Mucosa of descending colon (tissue), 3 donors: ENCODE data around the gene HIF1AN. TPM values are rescaled to one million over a fixed set of nuclear protein-coding genes. Genes with fewer than 3 reads are reported as not detected.
A peak's percentile ranks its signal among the peaks of the same experiment; 100 is the strongest.

ENCODE experiments used
- ATAC-seq: fragments of 200-7000 bp; cut with Tn5 transposase; one replicate; pipeline ENCODE4 v1.9.1; 2020; ENCODE audit warnings: mild to moderate bottlenecking, moderate library complexity
- DNase-seq, 3 donors: peaks; one replicate each; pipeline ENCODE4 v3.0.0-alpha.2; 2020
- H3K36me3 ChIP-seq: fragments of 200-600 bp; one replicate; pipeline ENCODE4 v1.8.0; 2021; ENCODE audit warnings: low read depth, mild to moderate bottlenecking
- H3K4me1 ChIP-seq: fragments of 200-600 bp; one replicate; pipeline ENCODE4 v1.8.0; 2021; ENCODE audit warnings: low read depth, mild to moderate bottlenecking
- H3K4me3 ChIP-seq: fragments of 200-600 bp; one replicate; pipeline ENCODE4 v1.8.0; 2021; ENCODE audit warnings: mild to moderate bottlenecking
- H3K9me3 ChIP-seq: fragments of 200-600 bp; one replicate; pipeline ENCODE4 v1.8.0; 2021; ENCODE audit warnings: mild to moderate bottlenecking
- intact Hi-C, 2 donors: fragments of 100-400 bp; cut with DNase I in 1 of 2; cut with micrococcal nuclease in 1 of 2; formaldehyde crosslinking; loops; one replicate each; pipeline versions ENCODE4 v1.11.0 to v1.11.1; 2022; cut with DNase I, micrococcal nuclease
- total RNA-seq, 3 donors: library from RNA; stranded (reverse); fragmentation: NEBNext Ultra II Directional in 2 of 3; extraction: Animal tissue kit (Norgen Biotek cat#: 25700) in 2 of 3; gene quantifications; one replicate each; pipeline versions ENCODE4 v1.2.1 to v1.2.4, GENCODE V29; 2021 to 2023
- TF ChIP-seq, protein P1 (sequence below): fragments of 200-600 bp; IDR thresholded peaks from one replicate; pipeline ENCODE4 v1.8.0; 2022; ENCODE audit warnings: antibody characterized with exemption, mild to moderate bottlenecking
- donor health status: DM: no; HTN: no; CAD: no; lungs with moderate emphysema.
- donor health status: DM: no; HTN: no; CAD: no.
- donor health status: DM: no; HTN: yes; CAD: no.

HIF1AN gene
- total RNA-seq, 3 donors from 2014 or later: 34.0 to 50.6 (median 42.3) TPM

DNA sequence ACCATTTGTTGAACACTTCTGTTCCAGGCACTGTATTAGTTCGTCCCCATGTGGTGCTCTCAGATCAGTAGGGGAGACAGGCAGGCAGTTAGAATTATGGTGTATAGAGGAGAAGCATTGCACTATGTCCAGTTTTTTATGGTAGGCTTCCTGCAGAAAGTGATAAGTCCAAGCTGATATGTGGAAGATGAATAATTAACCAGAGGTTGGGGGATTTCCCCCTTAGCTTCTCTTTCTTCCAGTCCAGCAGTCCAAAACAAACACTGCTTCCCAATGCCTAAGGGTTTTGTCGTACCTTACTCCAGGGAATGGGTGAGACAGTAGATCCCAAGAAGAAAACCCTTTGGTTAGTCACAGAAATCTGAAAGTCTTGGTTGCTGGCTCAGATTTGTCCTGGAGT, 19.2 kb downstream of the HIF1AN start:
- Histone ChIP-seq H3K36me3 (no peaks in the 10 kb centered on the region), H3K9me3 (no peaks in the 10 kb centered on the region), H3K4me1 (no peaks in the 10 kb centered on the region), H3K4me3 (no peak overlapping the region)
- TF ChIP-seq, protein P1, sequence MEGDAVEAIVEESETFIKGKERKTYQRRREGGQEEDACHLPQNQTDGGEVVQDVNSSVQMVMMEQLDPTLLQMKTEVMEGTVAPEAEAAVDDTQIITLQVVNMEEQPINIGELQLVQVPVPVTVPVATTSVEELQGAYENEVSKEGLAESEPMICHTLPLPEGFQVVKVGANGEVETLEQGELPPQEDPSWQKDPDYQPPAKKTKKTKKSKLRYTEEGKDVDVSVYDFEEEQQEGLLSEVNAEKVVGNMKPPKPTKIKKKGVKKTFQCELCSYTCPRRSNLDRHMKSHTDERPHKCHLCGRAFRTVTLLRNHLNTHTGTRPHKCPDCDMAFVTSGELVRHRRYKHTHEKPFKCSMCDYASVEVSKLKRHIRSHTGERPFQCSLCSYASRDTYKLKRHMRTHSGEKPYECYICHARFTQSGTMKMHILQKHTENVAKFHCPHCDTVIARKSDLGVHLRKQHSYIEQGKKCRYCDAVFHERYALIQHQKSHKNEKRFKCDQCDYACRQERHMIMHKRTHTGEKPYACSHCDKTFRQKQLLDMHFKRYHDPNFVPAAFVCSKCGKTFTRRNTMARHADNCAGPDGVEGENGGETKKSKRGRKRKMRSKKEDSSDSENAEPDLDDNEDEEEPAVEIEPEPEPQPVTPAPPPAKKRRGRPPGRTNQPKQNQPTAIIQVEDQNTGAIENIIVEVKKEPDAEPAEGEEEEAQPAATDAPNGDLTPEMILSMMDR: no peak
- intact Hi-C loops: no loop called here
- ATAC-seq: peak; percentile 87
- no peak for DNase-seq

DNA sequence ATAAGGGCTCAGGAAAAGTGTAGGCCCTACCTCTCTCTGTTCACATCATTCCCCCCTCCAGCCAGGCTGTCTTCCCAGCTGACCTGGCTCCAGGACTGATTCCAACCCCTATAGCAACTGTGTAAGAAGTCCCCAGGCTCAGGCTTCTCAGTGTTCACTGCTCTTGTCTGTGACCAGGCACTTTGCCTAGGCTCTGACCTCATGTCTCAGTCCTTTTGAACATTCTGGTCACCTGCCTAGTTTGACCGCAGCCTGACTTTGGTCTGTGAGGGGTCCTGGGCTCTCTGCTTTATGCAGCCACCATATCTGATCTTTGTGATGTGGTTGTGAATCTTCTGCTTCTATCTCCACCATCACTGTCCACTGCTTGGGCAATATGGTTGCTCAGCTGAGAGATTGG, 24.5 kb downstream of the HIF1AN start:
- intact Hi-C loops: loop anchor here (5.0 to 10.0 kb wide), 3 partner anchors 175 to 317 kb away; partner anchors contain the start of gene PAX2 (in 1 of the 2)
- TF ChIP-seq, protein P1: no peak
- H3K4me1 ChIP-seq: peaks cover 11% of the 10 kb centered on the region

DNA sequence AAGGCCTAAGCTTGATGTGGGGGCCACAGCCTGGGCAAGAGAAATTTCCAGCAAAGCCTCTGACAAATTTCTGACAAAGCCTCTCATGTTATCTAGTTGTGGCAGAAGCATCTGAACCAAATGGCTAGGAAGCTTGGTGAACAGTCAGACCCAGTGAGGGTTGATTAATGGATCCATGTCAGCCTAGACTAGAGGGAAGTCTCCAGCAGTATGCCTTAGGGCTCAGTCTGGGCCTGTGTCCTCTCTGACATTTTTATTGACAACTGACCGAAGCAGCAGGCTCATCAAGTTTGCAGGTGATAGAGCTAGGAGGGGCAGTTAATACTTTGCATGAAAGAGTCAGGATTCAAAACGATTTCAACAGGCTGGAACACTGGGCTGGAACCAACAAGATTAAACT, 25.3 kb downstream of the HIF1AN start:
- DNase-seq: no peak
- Histone ChIP-seq H3K9me3 (no peaks in the 10 kb centered on the region), H3K4me1 (peaks cover 11% of the 10 kb centered on the region), H3K4me3 (no peak overlapping the region), H3K36me3 (no peaks in the 10 kb centered on the region)
- ATAC-seq: no peak
- TF ChIP-seq, protein P1: no peak
- intact Hi-C loops: loop anchor here (5.0 to 10.0 kb wide), 3 partner anchors 174 to 316 kb away; partner anchors contain the start of gene PAX2 (in 1 of the 2)

More for the DNA sequence above, 24.5 kb downstream of the HIF1AN start:
- H3K36me3 ChIP-seq: no peaks in the 10 kb centered on the region
- no peaks in the 10 kb centered on the region for H3K9me3 ChIP-seq
- ATAC-seq (no peak), DNase-seq (no peak)
- no peak overlapping the region for H3K4me3 ChIP-seq

DNA sequence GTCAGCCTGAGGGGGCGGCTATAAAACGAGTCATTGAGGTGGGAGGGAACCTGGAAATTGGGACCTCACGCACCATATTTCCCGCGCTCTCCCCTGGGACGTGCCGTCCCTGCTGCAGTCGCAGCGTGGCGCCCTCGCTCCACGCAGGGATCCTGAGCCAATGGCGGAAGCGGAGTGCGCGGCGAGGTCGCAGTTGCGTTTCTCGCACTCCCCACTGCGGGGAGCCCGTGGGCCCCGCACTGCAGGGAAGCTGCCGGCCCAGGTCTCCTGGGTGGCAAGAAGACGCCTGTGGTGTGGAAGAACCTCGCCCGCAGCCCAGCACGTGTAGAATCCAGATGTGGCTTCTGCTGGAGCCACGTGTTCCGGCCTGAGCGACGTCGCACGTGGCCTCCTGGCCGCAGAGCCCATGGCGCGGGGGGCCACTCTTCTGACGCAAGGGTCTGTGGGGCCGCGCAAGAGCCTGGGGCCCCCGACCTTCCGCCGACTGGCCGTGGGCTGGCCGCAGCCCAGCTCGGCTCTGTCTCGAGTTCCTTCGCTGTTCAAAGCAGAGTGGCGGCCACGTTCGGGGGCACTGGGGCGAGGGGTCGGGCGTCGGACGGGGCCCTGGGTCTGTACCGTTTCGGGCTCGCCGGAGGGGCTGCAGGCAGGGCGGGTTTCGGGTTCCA, 26.4 kb downstream of the HIF1AN start:
- intact Hi-C loops: loop anchor here (5.0 to 10.0 kb wide), 3 partner anchors 173 to 315 kb away; partner anchors contain the start of gene PAX2 (in 1 of the 2)
- Histone ChIP-seq H3K4me1 (peaks cover 11% of the 10 kb centered on the region), H3K36me3 (no peaks in the 10 kb centered on the region), H3K4me3 (no peak overlapping the region), H3K9me3 (no peaks in the 10 kb centered on the region)
- DNase-seq (peak; percentile 75 to 86 (median 82)), ATAC-seq (peak; percentile 99)
- TF ChIP-seq, protein P1: peak; percentile 97

DNA sequence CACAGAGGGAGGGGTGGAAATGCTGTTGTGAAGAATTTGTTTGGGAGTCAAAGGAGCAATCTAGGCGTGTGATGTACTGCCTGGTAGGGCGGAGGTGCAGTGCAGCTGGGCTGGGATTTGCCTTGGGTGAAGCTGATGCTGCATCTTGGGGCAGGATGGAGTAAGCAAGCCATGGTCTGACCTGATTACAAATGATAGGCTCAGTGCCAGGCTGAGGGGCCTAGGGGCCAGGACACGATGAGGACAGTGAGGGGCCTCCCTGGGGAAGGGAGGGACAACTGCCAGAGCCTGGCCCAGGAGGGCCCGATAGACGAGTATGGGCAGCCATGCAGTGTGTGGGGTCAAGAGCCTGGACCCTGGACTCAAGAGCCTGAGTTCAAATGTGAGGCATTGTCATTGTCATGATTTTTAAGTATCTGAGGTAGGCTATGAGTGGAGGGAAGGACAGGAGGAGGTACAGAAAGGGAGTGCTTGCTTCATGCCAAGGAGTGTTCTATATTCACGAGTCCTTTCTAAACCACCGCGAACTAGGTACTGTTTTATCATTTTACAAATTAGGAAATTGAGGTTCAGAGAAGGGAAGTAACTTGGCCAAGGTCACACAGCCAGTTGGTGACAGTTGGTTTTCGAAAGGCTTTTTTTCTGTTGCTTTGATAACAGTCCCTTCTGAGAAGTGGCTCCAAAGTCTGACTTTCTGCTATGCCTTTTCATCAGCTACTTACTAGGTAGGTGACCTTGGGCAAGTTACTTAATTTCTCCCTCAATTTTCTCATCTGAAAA, 29.7 kb downstream of the HIF1AN start:
- intact Hi-C loops: loop anchor here (10.0 kb wide), 2 partner anchors 169 to 179 kb away; partner anchors contain the start of gene PAX2 (in 1 of the 2)
- H3K4me3 ChIP-seq: no peak overlapping the region
- H3K4me1 ChIP-seq: peaks cover 11% of the 10 kb centered on the region
- H3K9me3 ChIP-seq: no peaks in the 10 kb centered on the region
- DNase-seq (no peak), ATAC-seq (no peak)
- no peaks in the 10 kb centered on the region for H3K36me3 ChIP-seq
- TF ChIP-seq, protein P1: no peak
